ENCODE results near the gene TRAPPC3. TPM values are rescaled to one million over a fixed set of nuclear protein-coding genes. Genes with fewer than 3 reads are reported as not detected.

Gene TRAPPC3
- total RNA-seq, 1 donor from 2014 or later: 63.6 TPM

GRCh38 chr1:36088265-36088576 is 61.1 kb downstream of the TRAPPC3 start:
- intact Hi-C loops (cut with micrococcal nuclease): loop anchor here (1.0 kb wide), 4 partner anchors 61 to 309 kb away; partner anchors contain the start of genes AGO1, LSM10, THRAP3 and TRAPPC3

- intact Hi-C loops (cut with micrococcal nuclease): loop anchor here (1.0 kb wide), 4 partner anchors 62 to 310 kb away; partner anchors contain the start of genes AGO1, LSM10, THRAP3 and TRAPPC3
Measured at GRCh38 chr1:36087233-36088123, 61.8 kb downstream of the TRAPPC3 start.

Other genes starting within 250 kb of the TRAPPC3 start
- 24.7 and 27.6 TPM in 2 replicates for gene AGO3, start 218.4 kb downstream of the TRAPPC3 start, total RNA-seq
- not detected in 2 replicates for gene TEKT2, start 65.4 kb downstream of the TRAPPC3 start, total RNA-seq
- 22.5 and 25.6 TPM in 2 replicates for gene ADPRS, start 60.6 kb downstream of the TRAPPC3 start, total RNA-seq
- not detected in 2 replicates for gene COL8A2, start 24.3 kb downstream of the TRAPPC3 start, total RNA-seq
- gene MAP7D1, start 6.7 kb upstream of the TRAPPC3 start, total RNA-seq: 212 TPM in 2 replicates
- 147 and 152 TPM in 2 replicates for gene THRAP3, start 75.0 kb upstream of the TRAPPC3 start, total RNA-seq
- gene SH3D21, start 156.9 kb upstream of the TRAPPC3 start, total RNA-seq: 6.7 and 7.6 TPM in 2 replicates
- 8.3 and 9.0 TPM in 2 replicates for gene EVA1B, start 174.2 kb upstream of the TRAPPC3 start, total RNA-seq
- 48.7 and 52.8 TPM in 2 replicates for gene STK40, start 236.4 kb upstream of the TRAPPC3 start, total RNA-seq
- 44.1 and 44.8 TPM in 2 replicates for gene LSM10, start 248.4 kb upstream of the TRAPPC3 start, total RNA-seq

Data from T-helper 2 cell treated with Interferon-gamma antibody and Interleukin-4, amounts not matched to agents 100 ng/mL and 5 ng/mL, for 36 hours (primary cell).